Large intestine (tissue), 3 donors: ENCODE results near the gene NUBPL. TPM values are rescaled to one million over a fixed set of nuclear protein-coding genes. Genes with fewer than 3 reads are reported as not detected.
A peak's percentile ranks its signal among the peaks of the same experiment; 100 is the strongest.

Experiments
- DNase-seq, 2 donors: peaks; one replicate each; pipeline versions ENCODE4 v3.0.0 to v3.0.0-alpha.2; 2013
- H3K27ac ChIP-seq: one replicate; pipeline ENCODE4 v1.5.1; 2013; ENCODE audit warnings: low read length
- H3K27me3 ChIP-seq: 2 replicates; pipeline ENCODE4 v1.6.1; 2013; ENCODE audit warnings: low read length; ENCODE audit not compliant: control insufficient read depth, insufficient read depth
- H3K36me3 ChIP-seq: 2 replicates; pipeline ENCODE4 v1.6.1; 2013; ENCODE audit warnings: low read length; ENCODE audit not compliant: control insufficient read depth, insufficient read depth
- H3K4me1 ChIP-seq: one replicate; pipeline ENCODE4 v1.6.1; 2013; ENCODE audit warnings: low read length; ENCODE audit not compliant: control insufficient read depth, insufficient read depth
- H3K4me3 ChIP-seq: one replicate; pipeline ENCODE4 v1.5.1; 2013; ENCODE audit warnings: low read length
- H3K9me3 ChIP-seq: one replicate; pipeline ENCODE4 v1.6.1; 2013; ENCODE audit warnings: mild to moderate bottlenecking, low read depth, low read length, moderate library complexity; ENCODE audit not compliant: control insufficient read depth
- WGBS: methylation state at CpG from one replicate; pipeline ENCODE4 v1.1.5; 2013; ENCODE audit warnings: low lambda C conversion rate; ENCODE audit not compliant: insufficient coverage; 5-methylcytosine and 5-hydroxymethylcytosine counted together
- polyA plus RNA-seq: library from polyadenylated mRNA; unstranded; fragments of 120-200 nt; gene quantifications from one replicate; pipeline ENCODE4 v1.2.1, GENCODE V29; 2013

The NUBPL gene
- polyA plus RNA-seq, 1 donor, result 12.1 TPM

- H3K27me3 ChIP-seq, result no peaks in the 10 kb centered on the region
- WGBS, result 86% methylated on average over 1 of the region's 1 CpG
- no peak for DNase-seq
- no peak overlapping the region for H3K27ac ChIP-seq
- peaks cover 3% of the 10 kb centered on the region for H3K36me3 ChIP-seq
- no peaks in the 10 kb centered on the region for H3K4me1 ChIP-seq
- H3K9me3 ChIP-seq, result no peaks in the 10 kb centered on the region
- no peak overlapping the region for H3K4me3 ChIP-seq
Observed at GRCh38 chr14:31568671-31569070, 7.5 kb downstream of the NUBPL start.

- no peaks in the 10 kb centered on the region for H3K4me1 ChIP-seq
- peaks cover 6% of the 10 kb centered on the region for H3K36me3 ChIP-seq
- no peaks in the 10 kb centered on the region for H3K9me3 ChIP-seq
- H3K27me3 ChIP-seq, result no peaks in the 10 kb centered on the region
- no peak overlapping the region for H3K4me3 ChIP-seq
- WGBS, result no CpG with 5 or more reads among the region's 2 CpGs
- no peak overlapping the region for H3K27ac ChIP-seq
- DNase-seq, result no peak
Observed at GRCh38 chr14:31572955-31573354, 11.8 kb downstream of the NUBPL start.

- Histone ChIP-seq H3K27me3 (no peaks in the 10 kb centered on the region), H3K27ac (no peak overlapping the region), H3K4me1 (no peaks in the 10 kb centered on the region), H3K36me3 (peaks cover 6% of the 10 kb centered on the region), H3K4me3 (no peak overlapping the region), H3K9me3 (no peaks in the 10 kb centered on the region)
- WGBS, result 83% methylated on average over 1 of the region's 1 CpG
- no peak for DNase-seq
Observed at GRCh38 chr14:31576949-31577348, 15.7 kb downstream of the NUBPL start.

GRCh38 chr14:31578266-31578665 is 17.1 kb downstream of the NUBPL start:
- Histone ChIP-seq H3K27ac (no peak overlapping the region), H3K4me3 (no peak overlapping the region), H3K36me3 (peaks cover 6% of the 10 kb centered on the region)

GRCh38 chr14:31578792-31579501 is 17.7 kb downstream of the NUBPL start:
- H3K4me3 ChIP-seq, result no peak overlapping the region
- WGBS, result 67% methylated on average over 2 of the region's 7 CpGs
- DNase-seq, result no peak
- H3K36me3 ChIP-seq, result peaks cover 6% of the 10 kb centered on the region
- no peaks in the 10 kb centered on the region for H3K9me3 ChIP-seq
- no peaks in the 10 kb centered on the region for H3K27me3 ChIP-seq
- no peak overlapping the region for H3K27ac ChIP-seq
- no peaks in the 10 kb centered on the region for H3K4me1 ChIP-seq

More at GRCh38 chr14:31578266-31578665, 17.1 kb downstream of the NUBPL start:
- Histone ChIP-seq H3K27me3 (no peaks in the 10 kb centered on the region), H3K4me1 (no peaks in the 10 kb centered on the region), H3K9me3 (no peaks in the 10 kb centered on the region)
- no peak for DNase-seq
- WGBS, result 100% methylated on average over 1 of the region's 3 CpGs

- Histone ChIP-seq H3K36me3 (peaks cover 6% of the 10 kb centered on the region), H3K4me3 (no peak overlapping the region), H3K27ac (no peak overlapping the region), H3K9me3 (no peaks in the 10 kb centered on the region), H3K27me3 (no peaks in the 10 kb centered on the region), H3K4me1 (no peaks in the 10 kb centered on the region)
- peak; percentile 29 to 30 for DNase-seq
- 100% methylated on average over 1 of the region's 3 CpGs for WGBS
Observed at GRCh38 chr14:31580234-31580633, 19.0 kb downstream of the NUBPL start.

- no CpG with 5 or more reads among the region's 1 CpG for WGBS
- no peak overlapping the region for H3K27ac ChIP-seq
- H3K36me3 ChIP-seq, result no peaks in the 10 kb centered on the region
- H3K4me3 ChIP-seq, result no peak overlapping the region
- H3K27me3 ChIP-seq, result no peaks in the 10 kb centered on the region
- no peak for DNase-seq
- no peaks in the 10 kb centered on the region for H3K9me3 ChIP-seq
- H3K4me1 ChIP-seq, result no peaks in the 10 kb centered on the region
Observed at GRCh38 chr14:31582286-31582691, 21.1 kb downstream of the NUBPL start.

- DNase-seq, result no peak
- Histone ChIP-seq H3K4me3 (no peak overlapping the region), H3K27me3 (no peaks in the 10 kb centered on the region), H3K27ac (no peak overlapping the region), H3K36me3 (no peaks in the 10 kb centered on the region), H3K9me3 (no peaks in the 10 kb centered on the region), H3K4me1 (no peaks in the 10 kb centered on the region)
- WGBS, result no CpG with 5 or more reads among the region's 3 CpGs
Observed at GRCh38 chr14:31582836-31583452, 21.7 kb downstream of the NUBPL start.

GRCh38 chr14:31590206-31590605 is 29.0 kb downstream of the NUBPL start:
- H3K27me3 ChIP-seq, result no peaks in the 10 kb centered on the region
- DNase-seq, result no peak
- no peak overlapping the region for H3K4me3 ChIP-seq
- no peaks in the 10 kb centered on the region for H3K9me3 ChIP-seq
- no peak overlapping the region for H3K27ac ChIP-seq
- H3K4me1 ChIP-seq, result no peaks in the 10 kb centered on the region
- 50% methylated on average over 1 of the region's 2 CpGs for WGBS
- no peaks in the 10 kb centered on the region for H3K36me3 ChIP-seq

GRCh38 chr14:31592122-31592521 is 30.9 kb downstream of the NUBPL start:
- no peak for DNase-seq
- no peaks in the 10 kb centered on the region for H3K36me3 ChIP-seq
- no peaks in the 10 kb centered on the region for H3K9me3 ChIP-seq
- H3K4me3 ChIP-seq, result no peak overlapping the region
- H3K27me3 ChIP-seq, result no peaks in the 10 kb centered on the region
- H3K27ac ChIP-seq, result no peak overlapping the region
- no peaks in the 10 kb centered on the region for H3K4me1 ChIP-seq

- no peaks in the 10 kb centered on the region for H3K36me3 ChIP-seq
- no peaks in the 10 kb centered on the region for H3K9me3 ChIP-seq
- no CpG with 5 or more reads among the region's 2 CpGs for WGBS
- no peaks in the 10 kb centered on the region for H3K4me1 ChIP-seq
- H3K27me3 ChIP-seq, result no peaks in the 10 kb centered on the region
- no peak for DNase-seq
- no peak overlapping the region for H3K27ac ChIP-seq
- H3K4me3 ChIP-seq, result no peak overlapping the region
Observed at GRCh38 chr14:31592631-31593030, 31.4 kb downstream of the NUBPL start.
